ENCODE data around the gene PBLD.
A peak's percentile ranks its signal among the peaks of the same experiment; 100 is the strongest.
"Not testable (repeated sequence)": the region's sequence is repeated elsewhere in the genome, so short reads cannot be mapped to it uniquely, and the experiment has no call there.

Gene PBLD

DNA sequence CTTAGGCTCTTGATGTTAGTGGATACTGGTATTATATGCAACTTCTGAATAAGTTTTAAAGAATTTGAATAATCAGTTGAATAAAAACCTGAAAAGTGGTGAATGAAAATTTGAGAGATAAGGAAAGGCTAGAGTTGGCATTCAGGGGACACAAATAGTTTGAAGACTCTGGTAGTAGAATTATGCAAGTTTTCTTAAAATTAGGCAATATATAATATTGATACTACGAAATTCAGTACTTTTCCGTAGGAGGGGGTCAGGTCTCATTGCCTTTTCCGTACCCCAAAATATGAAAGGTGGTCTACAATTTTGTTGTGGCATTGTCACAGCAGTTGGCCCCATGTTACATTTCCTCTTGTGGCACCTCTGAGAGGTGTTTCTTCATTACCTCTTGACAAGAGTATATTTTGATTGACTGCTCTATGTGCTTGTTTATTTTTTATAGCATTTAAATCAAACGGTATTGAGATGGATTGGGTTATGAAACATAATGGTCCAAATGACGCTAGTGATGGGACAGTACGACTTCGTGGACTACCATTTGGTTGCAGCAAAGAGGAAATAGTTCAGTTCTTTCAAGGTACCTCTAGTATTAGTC lies 4.1 kb upstream of the PBLD start:
- Mint-ChIP-seq H3K4me1 (ENCODE audit: low read depth) (peaks cover 54% of the 10 kb centered on the region), H3K36me3 (peaks cover 19% of the 10 kb centered on the region), H3K27me3 (no peaks in the 10 kb centered on the region), H3K4me3 (peak overlapping the region; percentile 100), H3K9me3 (ENCODE audit: low read depth) (no peaks in the 10 kb centered on the region), H3K27ac (peak overlapping the region; percentile 88)

DNA sequence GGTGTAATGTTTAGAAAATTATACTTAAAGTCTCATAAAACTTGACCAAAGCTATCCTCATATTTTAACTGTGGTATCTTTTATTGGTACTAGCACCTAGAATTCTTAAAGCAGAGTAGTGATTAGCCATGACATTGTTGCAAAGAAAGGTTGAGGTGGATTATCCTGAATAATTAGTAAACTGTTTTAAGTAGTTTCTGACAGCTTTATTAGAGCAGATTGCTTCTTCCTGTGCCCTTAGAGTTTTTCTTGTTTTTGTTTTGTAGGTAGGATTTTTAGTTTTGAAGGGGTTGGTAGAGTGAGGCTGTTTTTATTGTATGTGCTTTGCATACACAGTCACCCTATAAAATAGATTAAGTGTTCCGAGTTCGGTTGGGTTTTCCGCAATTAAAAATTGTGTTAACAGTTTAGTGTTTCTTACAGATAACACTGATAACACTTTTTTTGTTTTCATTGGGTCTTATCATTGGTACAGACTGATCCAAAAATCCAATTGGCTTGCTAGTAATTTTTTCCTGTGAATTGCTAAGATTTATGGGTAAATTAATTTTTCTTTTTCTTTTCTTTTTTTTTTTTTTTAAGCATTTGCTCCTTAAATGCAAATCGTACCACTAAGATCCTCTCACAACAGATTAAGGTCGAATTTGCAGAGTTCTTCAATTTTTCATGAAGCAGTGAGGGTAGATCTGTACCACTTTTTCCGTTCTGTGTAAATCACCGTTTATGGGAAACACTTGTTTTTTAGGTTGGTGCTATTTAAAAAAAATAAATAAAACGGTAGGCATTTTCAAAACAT lies 2.1 kb upstream of the PBLD start:
- Mint-ChIP-seq H3K4me3 (peak overlapping the region; percentile 100), H3K4me1 (ENCODE audit: low read depth) (peaks cover 65% of the 10 kb centered on the region), H3K9me3 (ENCODE audit: low read depth) (peaks cover 3% of the 10 kb centered on the region), H3K27ac (peak overlapping the region; percentile 100), H3K36me3 (peaks cover 19% of the 10 kb centered on the region), H3K27me3 (no peaks in the 10 kb centered on the region)

GRCh38 chr10:68333440-68334431 lies 1.0 kb upstream of the PBLD start:
- Mint-ChIP-seq H3K9me3 (ENCODE audit: low read depth) (peaks cover 3% of the 10 kb centered on the region), H3K4me1 (ENCODE audit: low read depth) (peaks cover 63% of the 10 kb centered on the region), H3K27me3 (no peaks in the 10 kb centered on the region), H3K36me3 (peaks cover 19% of the 10 kb centered on the region), H3K4me3 (peak overlapping the region; percentile 100), H3K27ac (peak overlapping the region; percentile 100)

DNA sequence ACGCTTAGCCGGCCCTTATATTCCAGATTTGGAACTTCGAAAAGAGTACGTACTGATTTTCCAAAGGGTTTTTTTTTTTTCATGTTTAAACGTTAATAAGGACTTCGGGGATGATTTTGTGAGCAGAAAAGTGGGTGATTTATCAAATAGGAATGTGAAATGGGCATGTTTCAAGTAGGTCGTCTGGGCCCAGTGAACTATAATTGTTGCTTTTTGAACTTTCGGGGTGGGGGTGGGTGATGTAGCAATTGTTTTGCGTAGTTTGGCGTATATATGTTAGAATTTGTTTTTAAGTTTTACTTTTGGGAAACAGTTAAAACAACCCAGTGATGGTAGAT lies 299 bp upstream of the PBLD start:
- Mint-ChIP-seq H3K36me3 (peaks cover 19% of the 10 kb centered on the region), H3K27ac (peak overlapping the region; percentile 100), H3K4me1 (ENCODE audit: low read depth) (peaks cover 65% of the 10 kb centered on the region), H3K27me3 (no peaks in the 10 kb centered on the region), H3K9me3 (ENCODE audit: low read depth) (peaks cover 3% of the 10 kb centered on the region), H3K4me3 (peak overlapping the region; percentile 100)

DNA sequence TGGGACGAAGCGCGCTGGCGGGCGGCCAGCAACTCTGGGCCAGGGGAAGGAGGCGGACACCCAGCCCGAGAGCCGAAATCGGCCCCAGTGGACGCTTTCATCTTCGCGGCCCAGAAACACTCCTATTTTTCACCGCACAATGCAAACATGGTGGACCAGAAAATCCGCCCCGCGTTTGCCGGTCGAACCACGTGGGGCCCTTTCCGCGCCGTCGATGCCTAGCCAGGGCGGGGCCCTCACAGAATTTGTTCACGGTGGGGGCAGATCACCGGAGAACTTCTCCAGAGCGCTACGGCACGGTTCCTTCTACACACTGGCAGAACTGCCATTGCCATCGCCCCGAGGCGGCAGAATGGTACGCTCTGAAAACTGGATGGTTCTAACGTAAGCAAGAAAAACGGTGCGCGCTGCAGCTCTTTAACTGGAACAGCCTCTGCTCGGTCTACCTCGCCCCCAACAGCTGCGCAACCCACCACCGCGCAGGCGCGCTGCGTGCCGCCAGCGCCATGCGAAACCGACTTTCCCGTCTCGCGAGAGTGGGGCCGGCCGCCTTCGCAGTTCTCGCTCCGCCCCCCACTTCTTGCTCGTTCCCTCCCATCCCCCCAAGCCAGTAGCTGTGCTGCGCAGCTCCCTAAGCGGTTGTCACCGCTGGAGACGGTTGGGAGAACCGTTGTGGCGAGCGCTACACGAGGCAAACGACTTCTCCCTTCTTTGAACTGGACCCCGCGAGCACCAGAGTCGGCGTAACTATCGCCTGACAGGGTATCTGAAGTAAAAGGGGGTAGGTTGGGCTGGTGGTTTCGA lies 1.1 kb downstream of the PBLD start, which contains the start of gene HNRNPH3:
Gene HNRNPH3, plus strand, starts transcription at position 610 of the 804 bp plus-strand sequence. CDS start 5,158 bp downstream, outside the sequence.
- peak within 1 kb of the TSS; percentile 100 for H3K4me3 Mint-ChIP-seq
- peaks cover 3% of the 10 kb centered on the region for H3K9me3 Mint-ChIP-seq (ENCODE audit: low read depth)
- H3K36me3 Mint-ChIP-seq, result peaks cover 17% of the 10 kb centered on the region
- peak within 1 kb of the TSS; percentile 100 for H3K27ac Mint-ChIP-seq
- no peaks in the 10 kb centered on the region for H3K27me3 Mint-ChIP-seq
- H3K4me1 Mint-ChIP-seq (ENCODE audit: low read depth), result peaks cover 51% of the 10 kb centered on the region

GRCh38 chr10:68330852-68331454 lies 1.8 kb downstream of the PBLD start:
- Mint-ChIP-seq H3K27me3 (no peaks in the 10 kb centered on the region), H3K9me3 (ENCODE audit: low read depth) (peaks cover 3% of the 10 kb centered on the region), H3K4me3 (peak overlapping the region; percentile 100), H3K36me3 (peaks cover 15% of the 10 kb centered on the region), H3K4me1 (ENCODE audit: low read depth) (peaks cover 44% of the 10 kb centered on the region), H3K27ac (peak overlapping the region; percentile 100)

DNA sequence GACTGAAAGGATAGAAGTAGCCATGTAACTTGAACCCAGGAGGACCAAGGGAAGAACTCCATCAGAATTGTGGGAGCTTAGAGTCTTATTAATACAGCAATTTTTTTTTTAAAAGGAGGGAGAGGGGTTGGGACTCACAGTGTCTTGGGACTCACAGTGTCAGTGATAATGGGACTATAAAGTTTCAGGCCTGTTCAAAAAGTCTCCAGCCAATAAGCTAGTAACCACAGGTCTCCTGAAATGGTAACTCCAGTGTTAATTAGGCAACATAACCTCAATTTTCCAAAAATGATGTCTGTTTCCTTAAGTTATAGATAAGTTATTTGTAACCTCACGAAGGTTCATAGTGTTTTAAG lies 3.2 kb downstream of the PBLD start:
- Mint-ChIP-seq H3K27me3 (no peaks in the 10 kb centered on the region), H3K4me1 (ENCODE audit: low read depth) (peaks cover 31% of the 10 kb centered on the region), H3K36me3 (peaks cover 11% of the 10 kb centered on the region), H3K27ac (peak overlapping the region; percentile 81), H3K4me3 (no peak overlapping the region), H3K9me3 (ENCODE audit: low read depth) (peaks cover 3% of the 10 kb centered on the region)

DNA sequence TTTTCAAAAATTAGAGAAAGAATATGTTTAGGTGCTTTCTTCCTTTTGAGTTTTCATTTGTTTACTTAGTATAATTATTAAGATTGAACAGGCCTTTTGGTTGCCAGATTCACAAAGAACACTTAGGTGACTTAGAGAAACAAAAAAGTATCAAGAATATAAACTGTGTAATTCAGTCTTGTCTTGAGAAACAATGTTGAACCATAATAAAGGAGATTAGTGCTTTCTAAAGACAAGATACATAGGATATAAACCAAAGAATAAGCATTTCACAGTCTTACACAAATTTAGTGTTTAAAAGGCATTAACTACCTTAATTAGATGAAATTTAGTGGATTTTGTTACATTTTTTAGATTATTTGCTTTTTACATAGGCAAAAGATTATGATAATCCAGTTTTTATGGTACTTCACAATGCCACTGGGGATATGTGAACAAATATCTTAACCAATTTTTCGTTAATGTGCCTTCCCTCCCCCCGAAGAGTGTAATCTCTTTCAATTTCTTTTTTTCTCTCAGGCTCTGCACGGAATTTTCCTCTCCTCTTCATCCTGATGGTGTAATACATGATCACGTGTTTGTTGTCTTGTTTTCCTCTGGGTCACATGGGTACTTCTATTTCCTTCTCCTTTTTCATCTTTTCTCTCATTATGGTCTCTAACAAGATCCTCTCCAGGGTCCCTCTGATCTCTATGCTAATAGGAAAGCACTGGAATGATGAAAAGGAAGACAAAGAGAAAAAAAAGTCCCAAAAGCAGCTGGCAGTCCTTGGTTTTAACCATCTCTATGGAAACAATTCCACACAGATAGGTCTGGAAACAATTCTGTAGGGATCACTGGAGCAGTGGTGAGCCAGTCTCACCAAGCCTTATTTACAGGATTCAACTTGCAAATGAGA lies 4.6 kb downstream of the PBLD start:
- Mint-ChIP-seq H3K4me1 (ENCODE audit: low read depth) (peaks cover 29% of the 10 kb centered on the region), H3K36me3 (peaks cover 6% of the 10 kb centered on the region), H3K27ac (no peak overlapping the region), H3K4me3 (peak overlapping the region; percentile 24), H3K9me3 (ENCODE audit: low read depth) (peaks cover 3% of the 10 kb centered on the region), H3K27me3 (no peaks in the 10 kb centered on the region)

DNA sequence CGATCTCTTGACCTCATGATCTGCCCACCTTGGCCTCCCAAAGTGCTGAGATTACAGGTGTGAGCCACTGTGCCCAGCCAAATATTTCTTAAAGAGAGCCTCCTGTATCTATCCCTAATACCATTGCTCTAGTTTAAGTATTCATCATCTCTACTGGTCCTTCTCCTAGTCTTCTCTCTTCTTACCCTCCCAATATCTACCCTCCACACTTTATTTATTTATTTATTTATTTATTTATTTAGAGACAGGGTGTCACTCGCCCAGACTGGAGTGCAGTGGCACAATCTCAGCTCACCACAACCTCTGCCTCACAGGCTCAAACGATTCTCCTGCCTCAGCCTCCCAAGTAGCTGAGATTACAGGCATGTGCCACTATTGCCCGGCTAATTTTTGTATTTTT lies 8.3 kb downstream of the PBLD start:
- not testable (repeated sequence) for H3K36me3 Mint-ChIP-seq; H3K27ac Mint-ChIP-seq; H3K4me1 Mint-ChIP-seq (ENCODE audit: low read depth); H3K27me3 Mint-ChIP-seq; H3K9me3 Mint-ChIP-seq (ENCODE audit: low read depth); H3K4me3 Mint-ChIP-seq

DNA sequence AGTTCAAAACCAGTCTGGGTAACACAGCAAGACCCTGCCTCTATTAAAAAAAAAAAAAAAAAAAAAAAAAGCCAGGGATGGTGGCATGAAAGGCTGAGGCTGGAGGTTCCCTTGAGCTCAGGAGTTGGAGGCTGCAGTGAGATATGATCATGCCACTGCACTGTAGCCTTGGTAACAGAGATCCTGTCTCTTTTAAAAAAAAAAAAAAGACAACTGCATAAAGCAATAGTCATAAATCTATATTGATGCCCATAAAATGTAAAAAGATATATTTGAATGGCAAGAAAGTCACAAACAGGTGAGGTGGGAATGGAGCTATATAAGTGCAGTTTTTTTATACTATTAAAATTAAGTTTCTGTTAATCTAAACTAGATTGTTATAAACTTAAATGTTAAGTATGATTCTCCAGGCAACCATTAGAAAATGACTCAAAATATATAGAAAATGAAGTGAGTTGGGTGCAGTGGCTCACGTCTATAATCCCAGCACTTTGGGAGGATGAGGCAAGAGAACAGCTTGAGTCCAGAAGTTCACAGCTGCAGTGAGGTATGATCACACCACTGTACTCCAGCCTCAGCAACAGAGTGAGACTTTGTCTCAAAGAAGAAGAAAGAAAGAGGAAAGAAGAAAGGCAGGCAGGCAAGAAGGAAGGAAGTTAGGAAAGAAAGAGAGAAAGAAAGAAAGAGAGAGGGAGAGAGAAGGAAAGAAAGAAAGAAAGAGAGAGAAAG lies 14.2 kb downstream of the PBLD start:
- Mint-ChIP-seq H3K4me1 (ENCODE audit: low read depth) (peaks cover 12% of the 10 kb centered on the region), H3K9me3 (ENCODE audit: low read depth) (no peaks in the 10 kb centered on the region), H3K27me3 (no peaks in the 10 kb centered on the region), H3K27ac (no peak overlapping the region), H3K4me3 (no peak overlapping the region), H3K36me3 (peaks cover 4% of the 10 kb centered on the region)

- H3K4me1 Mint-ChIP-seq (ENCODE audit: low read depth), result peaks cover 19% of the 10 kb centered on the region
These were observed 17.1 kb downstream of the PBLD start for GRCh38 chr10:68315582-68315981.

GRCh38 chr10:68314930-68315329 lies 17.8 kb downstream of the PBLD start:
- not testable (repeated sequence) for H3K36me3 Mint-ChIP-seq; H3K4me3 Mint-ChIP-seq; H3K27ac Mint-ChIP-seq; H3K9me3 Mint-ChIP-seq (ENCODE audit: low read depth); H3K27me3 Mint-ChIP-seq
- H3K4me1 Mint-ChIP-seq (ENCODE audit: low read depth), result peaks cover 19% of the 10 kb centered on the region

More at GRCh38 chr10:68315582-68315981, 17.1 kb downstream of the PBLD start:
- H3K36me3 Mint-ChIP-seq, result peaks cover 4% of the 10 kb centered on the region
- no peak overlapping the region for H3K27ac Mint-ChIP-seq
- no peaks in the 10 kb centered on the region for H3K9me3 Mint-ChIP-seq (ENCODE audit: low read depth)
- H3K27me3 Mint-ChIP-seq, result no peaks in the 10 kb centered on the region
- H3K4me3 Mint-ChIP-seq, result no peak overlapping the region

- no peaks in the 10 kb centered on the region for H3K9me3 Mint-ChIP-seq (ENCODE audit: low read depth)
- no peaks in the 10 kb centered on the region for H3K36me3 Mint-ChIP-seq
- no peak overlapping the region for H3K27ac Mint-ChIP-seq
- H3K4me3 Mint-ChIP-seq, result no peak overlapping the region
- no peaks in the 10 kb centered on the region for H3K27me3 Mint-ChIP-seq
- peaks cover 16% of the 10 kb centered on the region for H3K4me1 Mint-ChIP-seq (ENCODE audit: low read depth)
These were observed 22.2 kb downstream of the PBLD start for GRCh38 chr10:68310531-68310930.
